DOHH2 (cell line): Measurements from ENCODE around the gene SPINT1.

Source experiments
- H3F3A ChIP-seq: fragments of 200-600 bp; sonication (generic), shearing (Covaris generic); 2 replicates; pipeline ENCODE4 v1.6.0; 2016; ENCODE audit warnings: antibody characterized with exemption, mild to moderate bottlenecking; ENCODE audit not compliant: control insufficient read depth, insufficient read depth
- H3K27ac ChIP-seq: fragments of 200-600 bp; sonication (generic); 2 replicates; pipeline ENCODE4 v1.5.1; 2014; ENCODE audit warnings: low read depth, mild to moderate bottlenecking, low read length, moderate library complexity
- H3K27me3 ChIP-seq: fragments of 200-600 bp; sonication (generic); 2 replicates; pipeline ENCODE4 v1.6.1; 2014; ENCODE audit warnings: mild to moderate bottlenecking, low read length, mixed read lengths; ENCODE audit not compliant: control insufficient read depth
- H3K36me3 ChIP-seq: fragments of 200-600 bp; sonication (generic); 2 replicates; pipeline ENCODE4 v1.6.1; 2014; ENCODE audit warnings: mild to moderate bottlenecking, low read length, moderate library complexity, mixed read lengths; ENCODE audit not compliant: control insufficient read depth
- H3K4me1 ChIP-seq: fragments of 200-600 bp; sonication (generic); 2 replicates; pipeline ENCODE4 v1.6.1; 2014; ENCODE audit warnings: mild to moderate bottlenecking, low read length, mixed read lengths; ENCODE audit not compliant: control insufficient read depth
- H3K4me2 ChIP-seq: fragments of 200-600 bp; sonication (generic); 2 replicates; pipeline ENCODE4 v1.6.0; 2014; ENCODE audit warnings: mild to moderate bottlenecking, low read length, moderate library complexity
- H3K4me3 ChIP-seq: fragments of 200-600 bp; sonication (generic); 2 replicates; pipeline ENCODE4 v1.5.1; 2014; ENCODE audit warnings: mild to moderate bottlenecking, low read length, mixed read lengths
- H3K79me2 ChIP-seq: fragments of 200-600 bp; sonication (generic); 2 replicates; pipeline ENCODE4 v1.6.1; 2014; ENCODE audit warnings: mild to moderate bottlenecking, low read length, mixed read lengths; ENCODE audit not compliant: control insufficient read depth
- H3K9me2 ChIP-seq: fragments of 200-600 bp; sonication (generic); replicated peaks from 2 replicates; pipeline ENCODE4 v1.6.1; 2014; ENCODE audit warnings: mild to moderate bottlenecking, low read length, mixed read lengths; ENCODE audit not compliant: control insufficient read depth
- H3K9me3 ChIP-seq: fragments of 200-600 bp; sonication (generic); 2 replicates; pipeline ENCODE4 v1.6.1; 2014; ENCODE audit warnings: antibody characterized with exemption, low read length, mixed read lengths; ENCODE audit not compliant: control insufficient read depth, insufficient read depth
- H4K20me1 ChIP-seq: fragments of 200-600 bp; sonication (generic); 2 replicates; pipeline ENCODE4 v1.6.0; 2014; ENCODE audit warnings: low read depth, mild to moderate bottlenecking, antibody characterized with exemption, low read length, moderate library complexity; ENCODE audit not compliant: control insufficient read depth, insufficient read depth
- CTCF ChIP-seq: fragments of 200-600 bp; sonication (generic); IDR thresholded peaks from one replicate; pipeline ENCODE4 v1.5.1; 2014; ENCODE audit warnings: antibody characterized with exemption, mild to moderate bottlenecking, low read depth, low read length; ENCODE audit not compliant: poor library complexity, severe bottlenecking
- EZH2phosphoT487 ChIP-seq: fragments of 200-600 bp; sonication (generic); IDR thresholded peaks from 2 replicates; pipeline ENCODE4 v1.6.1; 2017; ENCODE audit warnings: borderline replicate concordance, mild to moderate bottlenecking, antibody characterized with exemption, low read length, moderate library complexity, mixed read lengths

Gene SPINT1

GRCh38 chr15:40808861-40809450, 34.9 kb upstream of the SPINT1 start:
- H3K4me3 ChIP-seq: peak overlapping the region; percentile 92
- no peaks in the 10 kb centered on the region for H3K9me2 ChIP-seq
- H4K20me1 ChIP-seq: no peaks in the 10 kb centered on the region
- H3K4me2 ChIP-seq: peak overlapping the region; percentile 97
- H3F3A ChIP-seq: no peaks in the 10 kb centered on the region
- peaks cover 18% of the 10 kb centered on the region for H3K36me3 ChIP-seq
- peaks cover 23% of the 10 kb centered on the region for H3K4me1 ChIP-seq
- TF ChIP-seq CTCF (no peak), EZH2phosphoT487 (no peak)
- peaks cover 27% of the 10 kb centered on the region for H3K79me2 ChIP-seq
- no peaks in the 10 kb centered on the region for H3K27me3 ChIP-seq
- no peak overlapping the region for H3K27ac ChIP-seq
- no peaks in the 10 kb centered on the region for H3K9me3 ChIP-seq

DNA sequence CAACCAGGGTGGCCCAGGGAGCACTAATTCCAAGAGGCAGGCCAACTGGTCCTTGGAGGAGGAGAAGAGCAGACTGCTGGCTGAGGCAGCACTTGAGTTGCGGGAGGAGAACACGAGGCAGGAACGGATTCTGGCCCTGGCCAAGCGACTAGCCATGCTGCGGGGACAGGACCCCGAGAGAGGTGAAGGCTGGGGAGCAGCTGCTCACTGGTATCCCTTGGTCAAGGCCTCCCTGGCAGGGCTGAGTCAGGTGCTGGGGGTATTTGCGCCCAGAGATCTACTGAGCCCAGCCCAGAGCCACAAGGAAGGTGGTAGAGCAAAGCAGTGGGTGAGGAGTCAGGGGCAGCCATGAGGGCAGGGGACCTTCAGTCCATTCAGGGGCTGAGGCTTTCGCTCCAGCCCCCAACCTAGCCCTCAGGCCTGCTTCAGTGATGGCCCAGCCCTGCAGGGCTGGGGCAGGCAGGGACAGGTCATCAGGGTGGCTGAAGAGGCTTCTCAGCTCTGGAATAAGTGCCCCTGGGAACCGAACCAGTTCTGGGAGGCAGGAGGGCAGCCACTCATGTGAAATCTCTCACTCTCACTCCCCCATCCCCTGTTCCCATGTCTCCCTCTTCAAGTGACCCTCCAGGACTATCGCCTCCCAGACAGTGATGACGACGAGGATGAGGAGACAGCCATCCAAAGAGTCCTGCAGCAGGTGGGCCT, 31.0 kb upstream of the SPINT1 start:
- no peaks in the 10 kb centered on the region for H3K9me3 ChIP-seq
- no peak overlapping the region for H3K27ac ChIP-seq
- peaks cover 11% of the 10 kb centered on the region for H3K4me1 ChIP-seq
- no peaks in the 10 kb centered on the region for H3F3A ChIP-seq
- H3K9me2 ChIP-seq: no peaks in the 10 kb centered on the region
- H4K20me1 ChIP-seq: no peaks in the 10 kb centered on the region
- H3K36me3 ChIP-seq: peaks cover 21% of the 10 kb centered on the region
- H3K4me2 ChIP-seq: no peak overlapping the region
- TF ChIP-seq CTCF: no peak
- TF ChIP-seq EZH2phosphoT487: no peak
- H3K79me2 ChIP-seq: peaks cover 10% of the 10 kb centered on the region
- no peak overlapping the region for H3K4me3 ChIP-seq
- no peaks in the 10 kb centered on the region for H3K27me3 ChIP-seq

DNA sequence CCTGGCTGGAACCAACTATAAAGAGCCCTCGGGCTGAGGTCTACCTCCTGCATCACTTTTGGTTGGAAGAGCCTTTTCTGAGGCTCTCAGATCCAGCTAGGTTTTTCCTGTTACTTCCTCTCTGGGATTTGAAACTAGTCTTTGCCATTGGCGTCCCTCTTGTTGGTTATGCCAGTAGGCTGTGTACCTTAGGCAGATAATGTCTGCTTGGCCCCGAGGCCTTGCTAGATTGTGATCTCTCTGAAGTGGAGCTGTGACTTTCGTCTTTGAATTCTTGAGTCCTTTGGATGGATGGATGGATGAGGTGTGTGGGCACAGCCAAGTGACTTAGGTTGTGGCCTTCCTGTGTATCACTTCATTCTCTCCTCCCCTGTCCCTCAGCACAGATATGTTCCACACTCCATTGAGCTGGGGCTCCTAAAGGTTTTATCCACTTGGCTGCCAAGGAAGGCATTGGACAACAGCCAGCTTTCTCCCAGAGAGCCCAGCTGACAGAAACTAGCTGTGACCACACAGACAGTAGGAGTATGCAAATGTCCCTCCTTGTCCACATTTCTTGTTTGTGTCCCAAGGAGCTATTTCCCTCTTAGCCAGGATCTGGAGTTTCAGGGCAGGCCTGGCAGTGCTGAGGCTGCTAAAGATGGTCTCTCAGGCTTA, 28.7 kb upstream of the SPINT1 start:
- H3K79me2 ChIP-seq: no peaks in the 10 kb centered on the region
- no peaks in the 10 kb centered on the region for H3K9me3 ChIP-seq
- H4K20me1 ChIP-seq: no peaks in the 10 kb centered on the region
- H3K27ac ChIP-seq: no peak overlapping the region
- H3K4me1 ChIP-seq: no peaks in the 10 kb centered on the region
- H3K36me3 ChIP-seq: peaks cover 21% of the 10 kb centered on the region
- TF ChIP-seq EZH2phosphoT487 (no peak), CTCF (no peak)
- no peaks in the 10 kb centered on the region for H3K27me3 ChIP-seq
- no peak overlapping the region for H3K4me3 ChIP-seq
- H3F3A ChIP-seq: 0 out of 2 replicates have a peak, but pooled peaks cover 2% of the 10 kb centered on the region
- H3K4me2 ChIP-seq: no peak overlapping the region
- no peaks in the 10 kb centered on the region for H3K9me2 ChIP-seq
